Adipocyte (in vitro differentiated cells): ENCODE data around the gene PRKN.

Source experiments
- DNase-seq: peaks from one replicate; pipeline ENCODE4 v3.0.0-alpha.2; 2015; ENCODE audit warnings: low read depth
- H3K27me3 ChIP-seq: replicated peaks from 2 replicates; pipeline ENCODE4 v1.7.0; 2013; ENCODE audit warnings: mild to moderate bottlenecking, low read length, moderate library complexity; ENCODE audit not compliant: control insufficient read depth, insufficient read depth
- H3K36me3 ChIP-seq: 2 replicates; pipeline ENCODE4 v1.7.0; 2013; ENCODE audit warnings: low read length, mild to moderate bottlenecking, moderate library complexity; ENCODE audit not compliant: control insufficient read depth, insufficient read depth, severe bottlenecking
- H3K4me1 ChIP-seq: 2 replicates; pipeline ENCODE4 v1.7.0; 2013; ENCODE audit warnings: mild to moderate bottlenecking, low read length, moderate library complexity; ENCODE audit not compliant: control insufficient read depth, insufficient read depth
- H3K4me3 ChIP-seq: 2 replicates; pipeline ENCODE4 v1.7.0; 2013; ENCODE audit warnings: mild to moderate bottlenecking, low read length, moderate library complexity
- H3K9ac ChIP-seq: 2 replicates; pipeline ENCODE4 v1.7.0; 2013; ENCODE audit warnings: mild to moderate bottlenecking, low read length, moderate library complexity
- H3K9me3 ChIP-seq: 2 replicates; pipeline ENCODE4 v1.7.0; 2013; ENCODE audit warnings: mild to moderate bottlenecking, low read length, moderate library complexity; ENCODE audit not compliant: control insufficient read depth

Gene PRKN

GRCh38 chr6:162337412-162337811 lies 390.2 kb downstream of the PRKN start:
- DNase-seq, result no peak
- H3K36me3 ChIP-seq, result no peaks in the 10 kb centered on the region
- H3K9me3 ChIP-seq, result peaks cover 3% of the 10 kb centered on the region
- H3K4me3 ChIP-seq, result no peak overlapping the region
- H3K27me3 ChIP-seq, result no peaks in the 10 kb centered on the region
- H3K4me1 ChIP-seq, result no peaks in the 10 kb centered on the region
- H3K9ac ChIP-seq, result no peak overlapping the region

GRCh38 chr6:162336359-162336758 lies 391.2 kb downstream of the PRKN start:
- Histone ChIP-seq H3K36me3 (no peaks in the 10 kb centered on the region), H3K4me3 (no peak overlapping the region), H3K4me1 (no peaks in the 10 kb centered on the region), H3K9ac (no peak overlapping the region), H3K9me3 (peaks cover 3% of the 10 kb centered on the region), H3K27me3 (no peaks in the 10 kb centered on the region)
- no peak for DNase-seq

- Histone ChIP-seq H3K9me3 (peaks cover 3% of the 10 kb centered on the region), H3K9ac (no peak overlapping the region), H3K36me3 (no peaks in the 10 kb centered on the region), H3K27me3 (no peaks in the 10 kb centered on the region), H3K4me3 (no peak overlapping the region), H3K4me1 (no peaks in the 10 kb centered on the region)
- DNase-seq, result no peak
Measured at GRCh38 chr6:162332365-162332764, 395.2 kb downstream of the PRKN start.

GRCh38 chr6:162331911-162332310 lies 395.7 kb downstream of the PRKN start:
- no peaks in the 10 kb centered on the region for H3K36me3 ChIP-seq

GRCh38 chr6:162325826-162326225 lies 401.7 kb downstream of the PRKN start:
- Histone ChIP-seq H3K4me3 (no peak overlapping the region), H3K36me3 (no peaks in the 10 kb centered on the region), H3K27me3 (no peaks in the 10 kb centered on the region), H3K9me3 (peaks cover 6% of the 10 kb centered on the region), H3K4me1 (no peaks in the 10 kb centered on the region), H3K9ac (no peak overlapping the region)
- DNase-seq, result no peak

More at GRCh38 chr6:162331911-162332310, 395.7 kb downstream of the PRKN start:
- Histone ChIP-seq H3K4me1 (no peaks in the 10 kb centered on the region), H3K9me3 (peaks cover 3% of the 10 kb centered on the region), H3K27me3 (no peaks in the 10 kb centered on the region), H3K9ac (no peak overlapping the region), H3K4me3 (no peak overlapping the region)
- no peak for DNase-seq

GRCh38 chr6:162325051-162325450 lies 402.5 kb downstream of the PRKN start:
- H3K4me1 ChIP-seq, result no peaks in the 10 kb centered on the region
- no peaks in the 10 kb centered on the region for H3K27me3 ChIP-seq
- no peaks in the 10 kb centered on the region for H3K36me3 ChIP-seq
- no peak overlapping the region for H3K9ac ChIP-seq
- H3K9me3 ChIP-seq, result peaks cover 6% of the 10 kb centered on the region
- no peak overlapping the region for H3K4me3 ChIP-seq
- DNase-seq, result no peak

GRCh38 chr6:162315291-162315690 lies 412.3 kb downstream of the PRKN start:
- no peaks in the 10 kb centered on the region for H3K27me3 ChIP-seq

GRCh38 chr6:162313922-162314660 lies 413.5 kb downstream of the PRKN start:
- no peak for DNase-seq
- no peaks in the 10 kb centered on the region for H3K27me3 ChIP-seq
- H3K9me3 ChIP-seq, result no peaks in the 10 kb centered on the region
- no peak overlapping the region for H3K4me3 ChIP-seq
- no peak overlapping the region for H3K9ac ChIP-seq
- H3K4me1 ChIP-seq, result no peaks in the 10 kb centered on the region
- H3K36me3 ChIP-seq, result no peaks in the 10 kb centered on the region

More at GRCh38 chr6:162315291-162315690, 412.3 kb downstream of the PRKN start:
- no peak for DNase-seq
- Histone ChIP-seq H3K36me3 (no peaks in the 10 kb centered on the region), H3K4me1 (no peaks in the 10 kb centered on the region), H3K9ac (no peak overlapping the region), H3K9me3 (no peaks in the 10 kb centered on the region), H3K4me3 (no peak overlapping the region)

GRCh38 chr6:162307865-162308264 lies 419.7 kb downstream of the PRKN start:
- Histone ChIP-seq H3K9ac (no peak overlapping the region), H3K4me3 (no peak overlapping the region), H3K4me1 (no peaks in the 10 kb centered on the region), H3K9me3 (no peaks in the 10 kb centered on the region), H3K36me3 (no peaks in the 10 kb centered on the region), H3K27me3 (no peaks in the 10 kb centered on the region)
- no peak for DNase-seq

- H3K4me3 ChIP-seq, result no peak overlapping the region
- H3K4me1 ChIP-seq, result no peaks in the 10 kb centered on the region
- no peaks in the 10 kb centered on the region for H3K27me3 ChIP-seq
- no peak overlapping the region for H3K9ac ChIP-seq
- no peak for DNase-seq
- no peaks in the 10 kb centered on the region for H3K36me3 ChIP-seq
- no peaks in the 10 kb centered on the region for H3K9me3 ChIP-seq
Measured at GRCh38 chr6:162306616-162307015, 420.9 kb downstream of the PRKN start.

- H3K9ac ChIP-seq, result no peak overlapping the region
- no peaks in the 10 kb centered on the region for H3K36me3 ChIP-seq
- DNase-seq, result no peak
Measured at GRCh38 chr6:162301128-162301527, 426.4 kb downstream of the PRKN start.

GRCh38 chr6:162294029-162294428 lies 433.5 kb downstream of the PRKN start:
- H3K4me3 ChIP-seq, result no peak overlapping the region
- H3K27me3 ChIP-seq, result no peaks in the 10 kb centered on the region
- DNase-seq, result no peak
- H3K4me1 ChIP-seq, result peaks cover 8% of the 10 kb centered on the region
- no peaks in the 10 kb centered on the region for H3K9me3 ChIP-seq
- no peak overlapping the region for H3K9ac ChIP-seq
- no peaks in the 10 kb centered on the region for H3K36me3 ChIP-seq

More at GRCh38 chr6:162301128-162301527, 426.4 kb downstream of the PRKN start:
- H3K4me3 ChIP-seq, result no peak overlapping the region
- H3K9me3 ChIP-seq, result no peaks in the 10 kb centered on the region
- no peaks in the 10 kb centered on the region for H3K27me3 ChIP-seq
- no peaks in the 10 kb centered on the region for H3K4me1 ChIP-seq
